ENCODE results near the gene RNF213.
A peak's percentile ranks its signal among the peaks of the same experiment; 100 is the strongest.

RNF213 gene

GRCh38 chr17:80220054-80220735, 40.5 kb upstream of the RNF213 start, which contains the start of the genes SGSH and SLC26A11:
Gene SGSH, minus strand, starts transcription at chr17:80220333. Its CDS starts 20 bp downstream, at chr17:80220313.
Gene SLC26A11, plus strand, starts transcription at chr17:80220427. Its CDS starts 1,134 bp downstream, at chr17:80221561.
- peak within 1 kb of the TSS; percentile 74 for H3K4me3 ChIP-seq (ENCODE audit: low read depth, low read length)
- TF ChIP-seq CTCF (IDR thresholded peaks at IDR 0.05; ENCODE audit: low read depth, low read length): no peak
- in situ Hi-C loops (cut with HindIII; ENCODE audit: low sequenced_read_pairs): no loop called here
- peak; percentile 37 for DNase-seq (ENCODE audit: low read depth, low spot score)

GRCh38 chr17:80220736-80221215, 39.9 kb upstream of the RNF213 start:
- no peak for DNase-seq (ENCODE audit: low read depth, low spot score)
- H3K4me3 ChIP-seq (ENCODE audit: low read depth, low read length): peak overlapping the region; percentile 74
- in situ Hi-C loops (cut with HindIII; ENCODE audit: low sequenced_read_pairs): no loop called here
- TF ChIP-seq CTCF (IDR thresholded peaks at IDR 0.05; ENCODE audit: low read depth, low read length): no peak

GRCh38 chr17:80221351-80222105, 39.1 kb upstream of the RNF213 start:
- peak overlapping the region; percentile 74 for H3K4me3 ChIP-seq (ENCODE audit: low read depth, low read length)
- in situ Hi-C loops (cut with HindIII; ENCODE audit: low sequenced_read_pairs): no loop called here
- no peak for TF ChIP-seq CTCF (IDR thresholded peaks at IDR 0.05; ENCODE audit: low read depth, low read length)
- no peak for DNase-seq (ENCODE audit: low read depth, low spot score)

GRCh38 chr17:80222376-80223141, 38.1 kb upstream of the RNF213 start:
- TF ChIP-seq CTCF (IDR thresholded peaks at IDR 0.05; ENCODE audit: low read depth, low read length): no peak
- in situ Hi-C loops (cut with HindIII; ENCODE audit: low sequenced_read_pairs): no loop called here
- H3K4me3 ChIP-seq (ENCODE audit: low read depth, low read length): no peak overlapping the region
- DNase-seq (ENCODE audit: low read depth, low spot score): no peak

GRCh38 chr17:80223142-80223815, 37.4 kb upstream of the RNF213 start:
- H3K4me3 ChIP-seq (ENCODE audit: low read depth, low read length): no peak overlapping the region
- no peak for DNase-seq (ENCODE audit: low read depth, low spot score)
- in situ Hi-C loops (cut with HindIII; ENCODE audit: low sequenced_read_pairs): no loop called here
- no peak for TF ChIP-seq CTCF (IDR thresholded peaks at IDR 0.05; ENCODE audit: low read depth, low read length)

Data from astrocyte of the spinal cord (primary cell).